ENCODE results near the gene LBH.

The LBH gene

GRCh38 chr2:30231212-30231995, at the start of gene LBH:
Gene LBH, plus strand, starts transcription at chr2:30231534. Its CDS starts 205 bp downstream, at chr2:30231739.
- CTCF ChIA-PET, result interaction anchor here (1.1 to 13.7 kb wide), 5 partner anchors 23 to 480 kb away, joined by 4 to 96 read pairs (median 7); no protein-coding TSS in a partner anchor
- H3K27ac Mint-ChIP-seq, result peak within 1 kb of the TSS; percentile 97
- peak; percentile 89 for DNase-seq
- H3K9me3 Mint-ChIP-seq, result peaks cover 1% of the 10 kb centered on the region
- H3K27me3 Mint-ChIP-seq, result peaks cover 16% of the 10 kb centered on the region
- peak within 1 kb of the TSS; percentile 79 for H3K4me3 Mint-ChIP-seq
- H3K36me3 Mint-ChIP-seq, result peaks cover 27% of the 10 kb centered on the region
- peaks cover 61% of the 10 kb centered on the region for H3K4me1 Mint-ChIP-seq

- H3K36me3 Mint-ChIP-seq, result no peaks in the 10 kb centered on the region
- H3K27me3 Mint-ChIP-seq, result peaks cover 10% of the 10 kb centered on the region
- peaks cover 4% of the 10 kb centered on the region for H3K4me1 Mint-ChIP-seq
- no peak overlapping the region for H3K4me3 Mint-ChIP-seq
- no peak for DNase-seq
- no peaks in the 10 kb centered on the region for H3K9me3 Mint-ChIP-seq
- H3K27ac Mint-ChIP-seq, result no peak overlapping the region
- CTCF ChIA-PET, result interaction anchor here (0.9 to 1.3 kb wide), 3 partner anchors 19 to 528 kb away, joined by 3 to 5 read pairs (median 5); no protein-coding TSS in a partner anchor
Observed at GRCh38 chr2:30184035-30184434, 47.3 kb upstream of the LBH start.

- no peak for DNase-seq
- H3K4me1 Mint-ChIP-seq, result peaks cover 4% of the 10 kb centered on the region
- H3K9me3 Mint-ChIP-seq, result no peaks in the 10 kb centered on the region
- H3K4me3 Mint-ChIP-seq, result no peak overlapping the region
- H3K27ac Mint-ChIP-seq, result no peak overlapping the region
- CTCF ChIA-PET, result interaction anchor here (0.9 to 1.3 kb wide), 2 partner anchors 522 to 526 kb away, joined by 3 to 5 read pairs; no protein-coding TSS in a partner anchor
- no peaks in the 10 kb centered on the region for H3K36me3 Mint-ChIP-seq
- H3K27me3 Mint-ChIP-seq, result peaks cover 8% of the 10 kb centered on the region
Observed at GRCh38 chr2:30185178-30185577, 46.2 kb upstream of the LBH start.

- peaks cover 4% of the 10 kb centered on the region for H3K4me1 Mint-ChIP-seq
- H3K36me3 Mint-ChIP-seq, result no peaks in the 10 kb centered on the region
- no peak for DNase-seq
- no peak overlapping the region for H3K27ac Mint-ChIP-seq
- H3K4me3 Mint-ChIP-seq, result no peak overlapping the region
- peaks cover 8% of the 10 kb centered on the region for H3K27me3 Mint-ChIP-seq
- CTCF ChIA-PET, result interaction anchor here (1.4 to 1.7 kb wide), 2 partner anchors 13 to 20 kb away, joined by 3 to 4 read pairs; no protein-coding TSS in a partner anchor
- H3K9me3 Mint-ChIP-seq, result no peaks in the 10 kb centered on the region
Observed at GRCh38 chr2:30188292-30188691, 43.0 kb upstream of the LBH start.

- Mint-ChIP-seq H3K9me3 (no peaks in the 10 kb centered on the region), H3K4me1 (peaks cover 4% of the 10 kb centered on the region), H3K27ac (no peak overlapping the region), H3K27me3 (peaks cover 22% of the 10 kb centered on the region), H3K36me3 (no peaks in the 10 kb centered on the region), H3K4me3 (no peak overlapping the region)
- no peak for DNase-seq
- CTCF ChIA-PET, result interaction anchor here (0.7 kb wide), 1 partner anchor 204 kb away, joined by 3 read pairs; no protein-coding TSS in a partner anchor
Observed at GRCh38 chr2:30190637-30191036, 40.7 kb upstream of the LBH start.

GRCh38 chr2:30191107-30191506, 40.2 kb upstream of the LBH start:
- H3K4me1 Mint-ChIP-seq, result peaks cover 4% of the 10 kb centered on the region
- H3K36me3 Mint-ChIP-seq, result no peaks in the 10 kb centered on the region
- CTCF ChIA-PET, result no interaction called here
- no peaks in the 10 kb centered on the region for H3K9me3 Mint-ChIP-seq
- H3K27me3 Mint-ChIP-seq, result peaks cover 20% of the 10 kb centered on the region
- H3K27ac Mint-ChIP-seq, result no peak overlapping the region
- no peak for DNase-seq
- no peak overlapping the region for H3K4me3 Mint-ChIP-seq

- CTCF ChIA-PET, result interaction anchor here (1.0 to 1.3 kb wide), 2 partner anchors 27 to 520 kb away, joined by 4 to 5 read pairs; no protein-coding TSS in a partner anchor
- DNase-seq, result no peak
- Mint-ChIP-seq H3K27ac (no peak overlapping the region), H3K4me1 (peaks cover 4% of the 10 kb centered on the region), H3K36me3 (no peaks in the 10 kb centered on the region), H3K4me3 (no peak overlapping the region), H3K27me3 (peaks cover 20% of the 10 kb centered on the region), H3K9me3 (no peaks in the 10 kb centered on the region)
Observed at GRCh38 chr2:30191819-30192271, 39.5 kb upstream of the LBH start.

GRCh38 chr2:30192314-30192713, 39.0 kb upstream of the LBH start:
- no peak overlapping the region for H3K4me3 Mint-ChIP-seq
- no peaks in the 10 kb centered on the region for H3K36me3 Mint-ChIP-seq
- H3K27me3 Mint-ChIP-seq, result peaks cover 20% of the 10 kb centered on the region
- peaks cover 4% of the 10 kb centered on the region for H3K4me1 Mint-ChIP-seq
- no peaks in the 10 kb centered on the region for H3K9me3 Mint-ChIP-seq
- no peak for DNase-seq
- CTCF ChIA-PET, result interaction anchor here (1.0 to 1.3 kb wide), 2 partner anchors 27 to 519 kb away, joined by 4 to 5 read pairs; no protein-coding TSS in a partner anchor
- H3K27ac Mint-ChIP-seq, result no peak overlapping the region

GRCh38 chr2:30193104-30193681, 38.1 kb upstream of the LBH start:
- no peaks in the 10 kb centered on the region for H3K36me3 Mint-ChIP-seq
- no peak for DNase-seq
- H3K4me1 Mint-ChIP-seq, result peaks cover under 1% of the 10 kb centered on the region
- CTCF ChIA-PET, result interaction anchor here (1.3 kb wide), 1 partner anchor 28 kb away, joined by 5 read pairs; no protein-coding TSS in a partner anchor
- H3K9me3 Mint-ChIP-seq, result no peaks in the 10 kb centered on the region
- no peak overlapping the region for H3K27ac Mint-ChIP-seq
- no peak overlapping the region for H3K4me3 Mint-ChIP-seq
- H3K27me3 Mint-ChIP-seq, result peaks cover 24% of the 10 kb centered on the region

- Mint-ChIP-seq H3K4me3 (no peak overlapping the region), H3K27ac (no peak overlapping the region), H3K36me3 (no peaks in the 10 kb centered on the region), H3K27me3 (peaks cover 24% of the 10 kb centered on the region), H3K9me3 (no peaks in the 10 kb centered on the region), H3K4me1 (no peaks in the 10 kb centered on the region)
- no peak for DNase-seq
- CTCF ChIA-PET, result no interaction called here
Observed at GRCh38 chr2:30194421-30194820, 36.9 kb upstream of the LBH start.

GRCh38 chr2:30195016-30195415, 36.3 kb upstream of the LBH start:
- Mint-ChIP-seq H3K9me3 (no peaks in the 10 kb centered on the region), H3K27ac (no peak overlapping the region), H3K4me1 (no peaks in the 10 kb centered on the region), H3K27me3 (peaks cover 24% of the 10 kb centered on the region), H3K4me3 (no peak overlapping the region), H3K36me3 (no peaks in the 10 kb centered on the region)
- no peak for DNase-seq
- CTCF ChIA-PET, result no interaction called here

- Mint-ChIP-seq H3K27ac (no peak overlapping the region), H3K9me3 (no peaks in the 10 kb centered on the region), H3K4me3 (no peak overlapping the region), H3K27me3 (peaks cover 25% of the 10 kb centered on the region), H3K36me3 (no peaks in the 10 kb centered on the region), H3K4me1 (no peaks in the 10 kb centered on the region)
- no peak for DNase-seq
- CTCF ChIA-PET, result interaction anchor here (1.6 kb wide), 1 partner anchor 10 kb away, joined by 3 read pairs; no protein-coding TSS in a partner anchor
Observed at GRCh38 chr2:30197570-30198192, 33.7 kb upstream of the LBH start.

- Mint-ChIP-seq H3K4me1 (no peaks in the 10 kb centered on the region), H3K27ac (no peak overlapping the region), H3K36me3 (no peaks in the 10 kb centered on the region), H3K4me3 (no peak overlapping the region), H3K9me3 (no peaks in the 10 kb centered on the region), H3K27me3 (peaks cover 32% of the 10 kb centered on the region)
- CTCF ChIA-PET, result interaction anchor here (1.2 to 2.5 kb wide), 3 partner anchors 37 to 510 kb away, joined by 5 to 16 read pairs (median 10); no protein-coding TSS in a partner anchor
- no peak for DNase-seq
Observed at GRCh38 chr2:30201990-30202389, 29.3 kb upstream of the LBH start.

GRCh38 chr2:30203156-30203555, 28.2 kb upstream of the LBH start:
- no peak overlapping the region for H3K4me3 Mint-ChIP-seq
- no peaks in the 10 kb centered on the region for H3K4me1 Mint-ChIP-seq
- peaks cover 28% of the 10 kb centered on the region for H3K27me3 Mint-ChIP-seq
- H3K27ac Mint-ChIP-seq, result no peak overlapping the region
- CTCF ChIA-PET, result interaction anchor here (2.8 to 10.1 kb wide), 2 partner anchors 38 to 506 kb away, joined by 12 to 252 read pairs; no protein-coding TSS in a partner anchor
- no peaks in the 10 kb centered on the region for H3K9me3 Mint-ChIP-seq
- no peaks in the 10 kb centered on the region for H3K36me3 Mint-ChIP-seq
- DNase-seq, result no peak
